Left lung (tissue), 10 donors: ENCODE measurements around the gene PTPRD. TPM values are rescaled to one million over a fixed set of nuclear protein-coding genes. Genes with fewer than 3 reads are reported as not detected.

Source experiments
- ATAC-seq: fragments of 200-7000 bp; cut with Tn5 transposase; one replicate; pipeline ENCODE4 v1.9.1; 2020; ENCODE audit warnings: moderate library complexity
- DNase-seq, 4 donors: peaks; one replicate each; pipeline ENCODE4 v3.0.0-alpha.2; 2013 to 2020
- H3K27ac ChIP-seq, 2 donors: fragments of 200-600 bp; sonication (generic) in 1 of 2; one replicate each; pipeline versions ENCODE4 v1.5.0 to v1.8.0; 2020 to 2021
- H3K27me3 ChIP-seq, 2 donors: fragments of 200-600 bp; sonication (generic) in 1 of 2; one replicate each; pipeline versions ENCODE4 v1.5.0 to v1.8.0; 2020 to 2021
- H3K36me3 ChIP-seq, 2 donors: fragments of 200-600 bp; sonication (generic) in 1 of 2; one replicate each; pipeline versions ENCODE4 v1.5.0 to v1.8.0; 2020 to 2021
- H3K4me1 ChIP-seq, 2 donors: fragments of 200-600 bp; one replicate each; pipeline ENCODE4 v1.8.0; 2021
- H3K4me3 ChIP-seq, 2 donors: fragments of 200-600 bp; sonication (generic) in 1 of 2; one replicate each; pipeline versions ENCODE4 v1.5.0 to v1.8.0; 2020 to 2021; ENCODE audit warnings: mild to moderate bottlenecking in 1 of 2
- H3K9me3 ChIP-seq, 2 donors: fragments of 200-600 bp; sonication (generic) in 1 of 2; one replicate each; pipeline versions ENCODE4 v1.5.0 to v1.8.0; 2020 to 2021
- intact Hi-C, 2 donors: fragments of 100-400 bp; cut with DNase I; formaldehyde crosslinking; loops; one replicate each; pipeline versions ENCODE4 v1.11.2 to v1.14.2; 2022
- polyA plus RNA-seq, 6 donors: library from polyadenylated mRNA; unstranded; fragments of 120-200 nt; gene quantifications; one replicate each; pipeline ENCODE4 v1.2.1, GENCODE V29; 2013; ENCODE audit not compliant: insufficient read length in 6 of 6
- total RNA-seq, 2 donors: library from RNA; stranded (reverse); fragmentation: NEBNext Ultra II Directional; extraction: Animal tissue kit (Norgen Biotek cat#: 25700); gene quantifications; one replicate each; pipeline ENCODE4 v1.2.1, GENCODE V29; 2021
- TF ChIP-seq, protein P1 (sequence below), 2 donors: fragments of 200-600 bp; sonication (generic) in 1 of 2; IDR thresholded peaks; one replicate each; pipeline versions ENCODE4 v1.5.0 to v1.8.0; 2021; ENCODE audit warnings: antibody characterized with exemption in 2 of 2
- donor health status: DM: no; HTN: yes; CAD: no.
- donor health status: DM: no; HTN: no; CAD: no.

PTPRD gene
- total and polyA plus RNA-seq, 8 donors, result 24.2 to 167 (median 139) TPM

DNA sequence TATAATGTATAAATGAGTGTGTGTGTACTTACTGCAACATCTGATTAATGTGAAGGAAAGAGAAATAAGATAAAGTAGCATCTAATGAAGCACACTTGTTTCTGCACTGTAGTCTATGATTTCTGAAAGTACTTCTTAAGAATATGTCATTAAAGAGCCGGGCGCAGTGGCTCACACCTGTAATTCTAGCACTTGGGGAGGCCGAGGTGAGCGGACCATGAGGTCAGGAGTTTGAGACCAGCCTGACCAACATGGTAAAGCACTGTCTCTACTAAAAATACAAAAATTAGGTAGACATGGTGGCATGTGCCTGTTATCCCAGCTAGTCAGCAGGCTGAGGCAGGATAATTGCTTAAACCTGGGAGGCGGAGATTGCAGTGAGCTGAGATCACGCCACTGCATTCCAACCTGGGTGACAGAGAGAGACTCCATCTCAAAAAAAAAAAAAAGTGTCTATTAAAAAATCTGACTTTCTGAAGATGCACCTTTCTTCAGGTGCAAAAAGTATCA is 556.9 kb downstream of the PTPRD start:
- H3K9me3 ChIP-seq, result no peaks in the 10 kb centered on the region
- H3K27me3 ChIP-seq, result no peaks in the 10 kb centered on the region
- H3K4me3 ChIP-seq, result no peak overlapping the region
- ATAC-seq (no peak), DNase-seq (peak in 1 of 4 donors; percentile 3)
- H3K36me3 ChIP-seq, result no peaks in the 10 kb centered on the region
- H3K27ac ChIP-seq, result no peak overlapping the region
- TF ChIP-seq, protein P1, sequence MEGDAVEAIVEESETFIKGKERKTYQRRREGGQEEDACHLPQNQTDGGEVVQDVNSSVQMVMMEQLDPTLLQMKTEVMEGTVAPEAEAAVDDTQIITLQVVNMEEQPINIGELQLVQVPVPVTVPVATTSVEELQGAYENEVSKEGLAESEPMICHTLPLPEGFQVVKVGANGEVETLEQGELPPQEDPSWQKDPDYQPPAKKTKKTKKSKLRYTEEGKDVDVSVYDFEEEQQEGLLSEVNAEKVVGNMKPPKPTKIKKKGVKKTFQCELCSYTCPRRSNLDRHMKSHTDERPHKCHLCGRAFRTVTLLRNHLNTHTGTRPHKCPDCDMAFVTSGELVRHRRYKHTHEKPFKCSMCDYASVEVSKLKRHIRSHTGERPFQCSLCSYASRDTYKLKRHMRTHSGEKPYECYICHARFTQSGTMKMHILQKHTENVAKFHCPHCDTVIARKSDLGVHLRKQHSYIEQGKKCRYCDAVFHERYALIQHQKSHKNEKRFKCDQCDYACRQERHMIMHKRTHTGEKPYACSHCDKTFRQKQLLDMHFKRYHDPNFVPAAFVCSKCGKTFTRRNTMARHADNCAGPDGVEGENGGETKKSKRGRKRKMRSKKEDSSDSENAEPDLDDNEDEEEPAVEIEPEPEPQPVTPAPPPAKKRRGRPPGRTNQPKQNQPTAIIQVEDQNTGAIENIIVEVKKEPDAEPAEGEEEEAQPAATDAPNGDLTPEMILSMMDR (IDR thresholded peaks at IDR 0.05), result no peak
- intact Hi-C loops, result no loop called here
- peaks cover 0 to 2% of the 10 kb centered on the region in 2 donors for H3K4me1 ChIP-seq

DNA sequence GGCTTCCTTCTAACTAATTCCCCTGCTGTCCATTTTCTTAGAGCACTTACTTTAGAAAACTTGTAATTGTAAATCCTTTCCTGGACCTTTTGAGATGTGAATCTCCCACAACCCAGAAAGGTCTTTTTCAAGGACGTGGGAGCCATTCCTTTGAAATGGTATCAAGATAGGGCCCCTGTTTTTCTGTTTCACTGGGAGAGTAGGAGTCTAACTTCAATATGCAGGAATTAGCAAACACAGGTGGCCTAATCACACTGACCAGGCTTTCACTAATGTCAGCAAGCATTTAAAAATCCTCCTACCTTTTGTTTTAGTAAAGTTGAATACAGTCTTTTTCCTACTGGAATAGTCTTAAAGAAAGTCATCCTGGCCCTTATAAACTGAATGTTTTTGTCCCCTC is 558.3 kb downstream of the PTPRD start:
- DNase-seq, result no peak
- Histone ChIP-seq H3K4me3 (no peak overlapping the region), H3K9me3 (no peaks in the 10 kb centered on the region), H3K36me3 (no peaks in the 10 kb centered on the region), H3K4me1 (no peaks in the 10 kb centered on the region), H3K27me3 (no peaks in the 10 kb centered on the region), H3K27ac (no peak overlapping the region)
- TF ChIP-seq, protein P1 (IDR thresholded peaks at IDR 0.05), result no peak
- ATAC-seq, result no peak
- intact Hi-C loops, result no loop called here

DNA sequence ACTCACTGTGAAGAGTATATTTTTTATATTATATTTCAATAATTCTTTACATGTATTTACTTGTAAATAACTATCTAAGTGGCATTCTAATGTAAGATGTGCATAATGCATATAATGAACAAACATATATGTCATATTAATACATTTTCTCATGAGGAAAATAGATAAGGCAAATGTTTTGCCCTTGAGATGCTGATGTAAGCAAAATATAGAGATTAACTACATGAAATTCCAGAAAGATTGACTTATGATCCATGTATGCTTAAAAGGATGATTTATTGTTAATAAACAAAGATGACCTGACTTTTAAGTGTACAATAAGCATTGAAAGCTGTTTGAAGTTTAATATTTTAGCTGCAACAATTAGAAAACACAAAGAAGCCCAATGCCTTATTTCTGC is 559.9 kb downstream of the PTPRD start:
- no peak for ATAC-seq
- Histone ChIP-seq H3K27me3 (no peaks in the 10 kb centered on the region), H3K4me3 (no peak overlapping the region), H3K9me3 (no peaks in the 10 kb centered on the region), H3K27ac (no peak overlapping the region), H3K36me3 (no peaks in the 10 kb centered on the region), H3K4me1 (no peaks in the 10 kb centered on the region)
- TF ChIP-seq, protein P1 (IDR thresholded peaks at IDR 0.05), result no peak
- intact Hi-C loops, result no loop called here
- no peak for DNase-seq

DNA sequence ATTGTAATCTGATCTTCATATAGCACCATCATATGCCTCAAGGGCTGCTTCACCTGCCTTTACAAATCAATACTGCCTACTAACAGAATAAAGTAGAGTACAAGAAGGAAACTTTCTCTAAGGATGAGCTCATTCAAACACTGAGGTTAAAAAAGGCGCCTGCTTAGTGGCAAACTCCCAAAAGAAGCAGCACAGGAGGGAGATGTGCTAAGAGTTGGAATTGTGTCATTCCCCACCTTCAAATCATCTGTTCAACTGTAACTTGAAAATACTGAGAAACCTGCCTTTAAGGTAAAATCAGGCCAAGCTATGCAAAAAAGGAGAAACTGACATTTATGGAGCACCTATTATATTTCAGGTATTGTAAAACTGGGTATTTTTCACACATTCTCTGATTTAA is 560.6 kb downstream of the PTPRD start:
- ATAC-seq, result no peak
- H3K9me3 ChIP-seq, result no peaks in the 10 kb centered on the region

DNA sequence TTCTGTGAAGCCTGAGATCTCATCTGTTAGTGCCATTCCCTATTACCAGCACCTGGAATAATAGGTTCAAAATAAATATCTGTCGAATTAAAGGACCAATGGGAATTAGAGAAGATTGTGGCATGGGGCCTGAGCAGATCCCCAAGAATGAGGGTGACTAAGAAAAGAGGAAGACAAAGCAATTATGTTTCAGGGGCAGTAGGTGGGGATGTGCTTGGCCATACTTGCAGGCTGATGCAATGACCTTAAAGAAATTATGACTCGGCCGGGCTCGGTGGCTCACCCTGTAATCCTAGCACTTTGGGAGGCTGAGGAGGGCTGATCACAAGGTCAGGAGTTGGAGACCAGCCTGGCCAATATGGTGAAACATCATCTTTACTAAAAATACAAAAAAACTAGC is 562.8 kb downstream of the PTPRD start:
- Histone ChIP-seq H3K27me3 (no peaks in the 10 kb centered on the region), H3K4me1 (no peaks in the 10 kb centered on the region), H3K4me3 (no peak overlapping the region), H3K27ac (no peak overlapping the region), H3K36me3 (no peaks in the 10 kb centered on the region), H3K9me3 (no peaks in the 10 kb centered on the region)
- intact Hi-C loops, result no loop called here
- TF ChIP-seq, protein P1 (IDR thresholded peaks at IDR 0.05), result no peak
- DNase-seq, result peak in 1 of 4 donors; percentile 42
- ATAC-seq, result no peak

More for the DNA sequence above, 560.6 kb downstream of the PTPRD start:
- H3K4me3 ChIP-seq, result no peak overlapping the region
- no peaks in the 10 kb centered on the region for H3K4me1 ChIP-seq
- no peaks in the 10 kb centered on the region for H3K27me3 ChIP-seq
- no peaks in the 10 kb centered on the region for H3K36me3 ChIP-seq
- TF ChIP-seq, protein P1 (IDR thresholded peaks at IDR 0.05), result no peak
- DNase-seq, result no peak
- no peak overlapping the region for H3K27ac ChIP-seq
- intact Hi-C loops, result no loop called here
